OCI-LY7 (cell line): ENCODE results near the gene CCNL2. TPM values are rescaled to one million over a fixed set of nuclear protein-coding genes. Genes with fewer than 3 reads are reported as not detected.

Experiments used
- BruUV-seq: library from RNA; stranded (reverse); fragments of 400-500 nt; replicated peaks from 2 replicates; lab custom pipeline; 2021; lab: Mats Ljungman, UMichigan
- CTCF ChIA-PET: fragments of 300-600 bp; sonication (Branson Sonifier 250); formaldehyde crosslinking; loops from one replicate; lab custom pipeline; 2022; ENCODE audit warnings: antibody characterized with exemption; ENCODE audit not compliant: unreplicated experiment; lab: Charles Lee
- POLR2A ChIA-PET: fragments of 300-600 bp; sonication (Branson Sonifier 250); formaldehyde crosslinking; loops from one replicate; lab custom pipeline; 2022; ENCODE audit warnings: antibody characterized with exemption; lab: Charles Lee
- DNase-seq: peaks from one replicate; pipeline ENCODE4 v3.0.0-alpha.2; 2015; ENCODE audit warnings: low spot score
- H2AFZ ChIP-seq: fragments of 200-600 bp; sonication (generic), shearing (Covaris generic); 2 replicates; pipeline ENCODE4 v1.6.1; 2014; ENCODE audit warnings: mild to moderate bottlenecking, antibody characterized with exemption, low read length, moderate library complexity
- H3K27ac ChIP-seq: fragments of 200-600 bp; sonication (generic); 2 replicates; pipeline ENCODE4 v1.5.1; 2014; ENCODE audit warnings: mixed run types, low read depth, mild to moderate bottlenecking, moderate library complexity, low read length, inconsistent platforms; ENCODE audit not compliant: poor library complexity, severe bottlenecking
- H3K36me3 ChIP-seq: fragments of 200-600 bp; sonication (generic); 2 replicates; pipeline ENCODE4 v1.6.1; 2014; ENCODE audit warnings: mild to moderate bottlenecking, antibody characterized with exemption, low read length, moderate library complexity, mixed read lengths; ENCODE audit not compliant: insufficient read depth
- H3K4me1 ChIP-seq: fragments of 200-600 bp; sonication (generic); 2 replicates; pipeline ENCODE4 v1.5.1; 2014; ENCODE audit warnings: mild to moderate bottlenecking, low read length; ENCODE audit not compliant: insufficient read depth, poor library complexity, severe bottlenecking
- H3K4me2 ChIP-seq: fragments of 200-600 bp; sonication (generic); 2 replicates; pipeline ENCODE4 v1.6.1; 2014; ENCODE audit warnings: mild to moderate bottlenecking, low read length
- H3K4me3 ChIP-seq: fragments of 200-600 bp; sonication (generic); 2 replicates; pipeline ENCODE4 v1.5.1; 2014; ENCODE audit warnings: mild to moderate bottlenecking, low read depth, low read length; ENCODE audit not compliant: poor library complexity, severe bottlenecking
- H3K79me2 ChIP-seq: fragments of 200-600 bp; sonication (generic); 2 replicates; pipeline ENCODE4 v1.6.1; 2016; ENCODE audit warnings: low read depth, mild to moderate bottlenecking, low read length, moderate library complexity, mixed read lengths; ENCODE audit not compliant: insufficient read depth
- H3K9me2 ChIP-seq: fragments of 200-600 bp; sonication (generic); 2 replicates; pipeline ENCODE4 v1.6.1; 2016; ENCODE audit warnings: mild to moderate bottlenecking, low read length, mixed read lengths; ENCODE audit not compliant: insufficient read depth
- H3K9me3 ChIP-seq: fragments of 200-600 bp; sonication (generic); 2 replicates; pipeline ENCODE4 v1.6.1; 2014; ENCODE audit warnings: mild to moderate bottlenecking, mixed run types, low read length, mixed read lengths
- H4K20me1 ChIP-seq: fragments of 200-600 bp; sonication (generic); 2 replicates; pipeline ENCODE4 v1.6.1; 2014; ENCODE audit warnings: mild to moderate bottlenecking, antibody characterized with exemption, low read length, moderate library complexity, mixed read lengths; ENCODE audit not compliant: insufficient read depth
- CTCF ChIP-seq: fragments of 200-600 bp; sonication (generic); conservative IDR thresholded peaks from 2 replicates; pipeline ENCODE4 v1.5.1; 2014; ENCODE audit warnings: mild to moderate bottlenecking, antibody characterized with exemption, low read length, moderate library complexity, mixed read lengths
- EZH2phosphoT487 ChIP-seq: fragments of 200-600 bp; sonication (generic); IDR thresholded peaks from 2 replicates; pipeline ENCODE4 v1.6.1; 2018; ENCODE audit warnings: low read depth, borderline replicate concordance, mild to moderate bottlenecking, mixed run types, antibody characterized with exemption, low read length, moderate library complexity, mixed read lengths
- intact Hi-C: fragments of 100-400 bp; cut with micrococcal nuclease; formaldehyde crosslinking; loops from one replicate; pipeline ENCODE4 v1.10.0; 2022; ENCODE audit not compliant: unreplicated experiment
- total RNA-seq, 2 experiments: library from RNA; depleted of rRNA in 1 of 2; stranded (reverse); fragments of >200 nt in 1 of 2; shearing (Covaris generic) in 1 of 2; gene quantifications; 2 replicates each; pipeline ENCODE4 v1.2.3, GENCODE V29; 2014 to 2022

The CCNL2 gene
- total RNA-seq, 2 experiments from 2014 or later = 213 to 307 TPM

- Histone ChIP-seq H3K36me3 (peaks cover 53% of the 10 kb centered on the region), H3K9me3 (no peaks in the 10 kb centered on the region), H3K79me2 (peaks cover 9% of the 10 kb centered on the region; the same call in 1 of the 2 replicates), H2AFZ (no peak overlapping the region), H3K27ac (no peak overlapping the region), H3K4me3 (no peak overlapping the region), H4K20me1 (no peaks in the 10 kb centered on the region), H3K4me2 (no peak overlapping the region), H3K9me2 (no peaks in the 10 kb centered on the region), H3K4me1 (peaks cover 7% of the 10 kb centered on the region)
- ChIA-PET CTCF (no interaction called here), POLR2A (no interaction called here)
- DNase-seq = no peak
- BruUV-seq = no TSS peak
- TF ChIP-seq EZH2phosphoT487 = no peak
- no peak for TF ChIP-seq CTCF
- intact Hi-C loops = no loop called here
These were observed 17.8 kb downstream of the CCNL2 start for GRCh38 chr1:1381294-1381693.

GRCh38 chr1:1380860-1381259 is 18.3 kb downstream of the CCNL2 start:
- Histone ChIP-seq H2AFZ (no peak overlapping the region), H3K9me2 (no peaks in the 10 kb centered on the region), H3K4me2 (no peak overlapping the region), H3K79me2 (peaks cover 9% of the 10 kb centered on the region; the same call in 1 of the 2 replicates), H3K36me3 (peaks cover 52% of the 10 kb centered on the region), H3K9me3 (no peaks in the 10 kb centered on the region), H4K20me1 (no peaks in the 10 kb centered on the region), H3K4me1 (peaks cover 12% of the 10 kb centered on the region), H3K27ac (no peak overlapping the region), H3K4me3 (no peak overlapping the region)
- no peak for DNase-seq
- intact Hi-C loops = no loop called here
- POLR2A ChIA-PET = no interaction called here
- CTCF ChIA-PET = no interaction called here
- no peak for TF ChIP-seq CTCF
- no peak for TF ChIP-seq EZH2phosphoT487
- BruUV-seq = no TSS peak

- Histone ChIP-seq H3K36me3 (peaks cover 47% of the 10 kb centered on the region), H3K4me3 (no peak overlapping the region), H3K4me1 (peaks cover 27% of the 10 kb centered on the region), H3K79me2 (peaks cover 30% of the 10 kb centered on the region), H3K27ac (no peak overlapping the region), H3K9me2 (no peaks in the 10 kb centered on the region), H3K4me2 (no peak overlapping the region), H2AFZ (no peak overlapping the region), H4K20me1 (no peaks in the 10 kb centered on the region), H3K9me3 (no peaks in the 10 kb centered on the region)
- ChIA-PET POLR2A (interaction anchor here (0.5 to 0.8 kb wide), 3 partner anchors 9 to 735 kb away, joined by 3 read pairs; no protein-coding TSS in a partner anchor), CTCF (interaction anchor here (0.9 kb wide), 1 partner anchor 21 kb away, joined by 3 read pairs; the partner anchor contains the start of gene CCNL2)
- BruUV-seq = no TSS peak
- intact Hi-C loops = no loop called here
- DNase-seq = no peak
- TF ChIP-seq EZH2phosphoT487 (no peak), CTCF (no peak)
These were observed 21.5 kb downstream of the CCNL2 start for GRCh38 chr1:1377540-1378205.
